DMS53 (cell line): ENCODE data around the gene HRH2.

Source experiments
- DNase-seq: peaks from one replicate; lab custom pipeline; 2025; lab: John Stamatoyannopoulos, UW

The HRH2 gene

GRCh38 chr5:175692996-175693710 is 35.3 kb downstream of the HRH2 start:
- DNase-seq = no peak

DNA sequence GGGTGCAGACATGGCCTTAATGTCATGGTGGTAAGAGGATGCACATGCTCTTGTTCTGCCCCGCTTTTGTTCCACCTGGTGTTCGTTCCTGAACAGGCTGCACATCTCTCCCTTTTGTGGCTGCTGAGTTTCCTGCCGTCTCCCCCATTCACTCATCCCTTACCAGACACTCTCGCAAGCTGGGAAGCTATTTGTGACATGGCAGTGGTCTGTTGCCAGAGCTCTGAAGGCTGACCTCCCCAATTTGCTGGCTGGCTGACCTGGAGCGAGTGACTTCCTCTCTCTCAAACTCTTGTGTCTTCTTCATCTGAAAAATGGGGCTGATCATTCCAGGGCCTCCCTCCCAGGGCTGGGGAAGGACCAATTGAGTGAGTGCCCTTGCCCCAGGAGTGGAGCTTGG is 35.9 kb downstream of the HRH2 start:
- DNase-seq = no peak

GRCh38 chr5:175694371-175695160 is 36.7 kb downstream of the HRH2 start:
- no peak for DNase-seq

DNA sequence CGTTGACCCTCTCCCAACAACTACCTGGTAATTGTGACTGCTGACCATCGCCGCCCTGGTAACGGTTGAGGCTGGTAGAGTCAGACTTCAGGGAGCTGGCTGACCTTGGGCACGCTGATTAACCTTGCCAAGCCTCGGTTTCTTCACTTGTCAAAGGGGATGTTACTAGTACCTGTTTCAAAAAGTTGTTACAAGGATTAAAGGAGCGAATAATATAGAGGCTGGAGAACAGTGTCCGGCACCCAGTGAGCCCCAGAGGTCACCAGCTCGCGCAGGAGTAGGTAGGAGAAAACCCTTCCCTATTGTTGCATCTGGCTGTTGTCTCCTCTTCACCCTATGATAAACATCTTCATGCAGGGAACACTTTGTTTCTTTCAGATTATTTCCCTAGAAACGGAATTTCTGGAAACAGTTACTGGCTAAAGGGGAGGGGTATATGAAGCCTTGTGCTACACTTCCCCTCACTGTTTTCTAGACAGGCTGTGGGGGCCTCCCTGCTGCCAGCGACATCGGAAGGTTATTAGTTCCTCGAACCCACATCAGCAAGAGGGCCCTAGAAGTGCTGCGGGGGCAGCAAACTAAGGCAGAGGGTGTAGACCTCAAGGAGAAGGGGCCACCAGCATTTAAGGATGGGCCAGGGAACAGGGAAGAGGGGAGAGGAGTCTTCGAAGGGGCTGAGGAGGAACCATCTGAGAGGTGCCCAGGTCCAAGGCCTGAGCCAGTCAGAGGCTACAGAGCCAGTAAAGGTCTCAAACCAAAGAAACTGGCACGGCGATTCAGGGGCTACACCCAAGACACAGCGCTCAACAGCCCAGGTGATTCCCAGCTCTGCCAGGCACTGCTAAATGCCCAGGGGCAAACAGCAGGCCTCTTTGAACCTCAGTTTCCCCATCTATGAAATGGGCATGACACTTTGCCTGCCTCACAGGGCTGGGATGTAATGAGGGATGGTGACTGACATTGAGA is 37.6 kb downstream of the HRH2 start:
- DNase-seq = no peak

DNA sequence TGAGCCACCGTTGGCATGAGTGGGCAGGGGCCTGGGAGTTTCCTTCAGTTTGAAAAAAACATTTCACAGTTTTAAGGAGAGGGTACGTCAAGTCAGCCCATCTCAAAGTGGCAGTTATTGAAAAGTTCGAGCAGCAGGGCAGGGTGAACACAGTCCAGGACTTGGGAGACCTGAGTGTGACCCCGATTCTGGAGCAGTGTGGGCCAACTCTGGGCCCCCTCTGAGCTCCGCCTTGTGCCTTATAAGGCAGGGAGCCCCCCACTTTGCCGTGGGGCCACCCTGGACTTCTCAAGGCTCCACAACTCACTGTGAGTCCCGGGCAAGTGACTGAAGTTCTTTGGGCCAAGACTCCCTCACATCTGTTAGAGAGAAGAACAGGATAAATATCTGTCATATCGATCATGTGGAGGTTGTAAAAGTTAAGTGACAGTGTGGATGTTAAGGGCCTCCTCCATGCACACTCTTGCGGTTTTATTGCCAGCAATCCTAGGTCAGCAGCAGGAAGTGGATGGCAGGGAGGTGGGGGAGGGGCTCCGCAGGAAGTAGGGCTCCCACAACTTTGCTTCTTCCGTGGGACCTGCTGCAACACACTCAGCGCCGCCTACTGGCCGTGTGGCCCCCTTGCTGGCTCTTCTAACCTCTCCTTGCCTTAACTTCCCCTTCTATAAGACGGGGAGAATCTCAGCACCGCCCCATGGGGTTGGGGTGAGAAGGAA is 38.4 kb downstream of the HRH2 start:
- DNase-seq = peak; percentile 90

GRCh38 chr5:175696855-175697198 is 39.0 kb downstream of the HRH2 start:
- no peak for DNase-seq

- no peak for DNase-seq
Measured at GRCh38 chr5:175697846-175698245, 40.0 kb downstream of the HRH2 start.

DNA sequence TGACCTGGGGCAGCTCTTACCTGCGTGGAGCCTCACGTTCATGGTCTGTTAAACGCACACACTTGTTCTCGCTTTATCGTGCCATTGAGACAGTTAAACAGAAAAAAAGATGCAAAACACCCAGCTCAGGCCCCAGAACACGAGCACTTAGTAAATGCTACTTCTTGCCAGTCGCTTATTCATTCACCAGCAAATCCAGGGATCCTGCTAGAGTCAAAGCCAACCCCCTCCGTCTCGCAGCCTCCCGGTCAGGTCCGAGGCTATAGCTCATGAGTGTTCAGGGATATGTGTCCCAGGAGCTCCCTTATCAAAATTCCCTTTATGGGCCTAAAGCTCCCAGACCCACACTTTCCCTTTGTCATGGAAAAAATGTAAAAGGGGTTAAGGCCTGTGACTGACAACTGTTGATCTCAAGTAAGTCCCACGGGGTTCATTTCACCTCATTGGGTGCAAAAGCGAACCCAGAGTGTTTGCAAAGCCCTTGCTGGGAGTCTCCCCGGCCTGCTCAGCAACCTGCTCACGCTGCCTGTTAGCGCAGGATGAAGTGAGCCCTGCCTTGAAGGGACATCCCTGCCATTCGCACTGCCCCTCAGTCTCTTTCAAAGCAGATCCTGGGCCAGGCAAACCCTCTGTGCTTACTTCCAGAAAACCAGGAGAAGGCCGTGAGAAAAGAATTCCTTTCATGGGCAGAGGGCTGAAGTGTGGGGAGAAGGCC is 40.7 kb downstream of the HRH2 start:
- DNase-seq = no peak

DNA sequence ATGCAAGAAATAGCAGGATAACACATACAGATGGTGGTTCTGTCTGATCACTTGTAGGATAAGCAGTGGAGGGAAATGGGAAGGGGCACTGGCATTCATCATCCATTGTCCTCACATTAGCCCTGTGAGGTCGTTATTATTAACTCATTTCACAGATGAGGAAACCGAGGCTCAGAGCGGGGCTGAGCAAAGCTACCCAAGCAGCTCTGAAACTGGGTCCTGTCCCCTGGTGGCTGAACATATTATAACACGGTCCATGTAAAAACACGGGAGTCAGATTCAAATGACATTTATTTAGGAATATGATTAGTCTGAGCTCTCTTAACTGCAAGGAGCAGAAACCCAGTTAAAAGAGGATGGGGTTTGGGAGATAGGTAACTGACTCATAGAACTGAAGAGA is 43.1 kb downstream of the HRH2 start:
- peak; percentile 32 for DNase-seq

DNA sequence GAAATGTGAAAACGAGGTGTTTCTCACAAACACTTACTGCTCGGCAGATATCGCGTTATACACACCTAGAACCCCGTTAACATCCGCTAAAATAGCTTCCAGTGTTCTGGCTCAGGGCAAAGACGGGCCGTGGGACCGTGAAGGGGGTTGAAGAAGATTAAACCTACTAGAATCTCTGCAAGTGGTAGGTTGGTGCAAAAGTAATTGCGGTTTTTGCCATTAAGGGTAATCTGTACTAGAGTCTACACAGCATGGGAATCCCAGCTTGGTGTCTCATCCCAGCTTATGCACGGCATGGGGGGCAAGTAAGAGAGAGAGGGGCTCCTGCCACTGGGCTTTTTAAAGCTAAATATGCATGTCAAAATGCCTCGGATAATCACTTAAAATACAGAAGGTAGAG is 43.9 kb downstream of the HRH2 start:
- no peak for DNase-seq

- peak; percentile 88 for DNase-seq
Measured at GRCh38 chr5:175706499-175706898, 48.6 kb downstream of the HRH2 start.

DNA sequence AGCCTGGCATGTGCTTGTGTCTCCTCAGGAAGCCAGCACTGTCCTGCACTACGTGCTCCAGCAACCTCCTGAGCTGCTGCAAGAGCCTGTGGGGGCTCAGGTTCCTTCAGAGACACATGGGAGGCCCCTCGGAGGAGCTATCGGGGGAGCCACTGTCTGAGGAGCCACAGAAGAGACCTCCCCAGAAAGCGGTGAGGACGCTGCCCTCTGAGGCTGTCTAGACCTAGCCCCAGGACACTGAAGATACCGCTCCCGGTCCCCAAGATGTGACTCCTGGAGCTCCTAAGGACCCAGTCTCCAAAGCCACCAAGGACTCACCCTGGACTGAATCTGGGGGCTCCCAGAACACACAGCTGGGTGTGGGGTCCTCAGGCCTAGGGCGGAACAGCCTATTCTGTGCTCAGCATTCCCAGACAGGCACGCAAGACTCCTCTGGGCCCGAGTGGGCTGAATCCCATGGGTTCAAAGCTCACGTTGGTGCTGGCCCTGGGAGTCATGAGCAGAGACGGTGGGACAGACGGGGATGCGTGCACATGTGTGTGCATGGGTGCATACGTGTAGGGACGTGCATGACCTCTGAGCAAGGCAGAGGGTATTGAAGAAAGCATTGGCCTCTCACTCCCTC is 50.0 kb downstream of the HRH2 start:
- DNase-seq = no peak

GRCh38 chr5:175709276-175709781 is 51.5 kb downstream of the HRH2 start:
- no peak for DNase-seq

- no peak for DNase-seq
Measured at GRCh38 chr5:175710326-175710725, 52.5 kb downstream of the HRH2 start.

- no peak for DNase-seq
Measured at GRCh38 chr5:175711031-175711430, 53.2 kb downstream of the HRH2 start.

DNA sequence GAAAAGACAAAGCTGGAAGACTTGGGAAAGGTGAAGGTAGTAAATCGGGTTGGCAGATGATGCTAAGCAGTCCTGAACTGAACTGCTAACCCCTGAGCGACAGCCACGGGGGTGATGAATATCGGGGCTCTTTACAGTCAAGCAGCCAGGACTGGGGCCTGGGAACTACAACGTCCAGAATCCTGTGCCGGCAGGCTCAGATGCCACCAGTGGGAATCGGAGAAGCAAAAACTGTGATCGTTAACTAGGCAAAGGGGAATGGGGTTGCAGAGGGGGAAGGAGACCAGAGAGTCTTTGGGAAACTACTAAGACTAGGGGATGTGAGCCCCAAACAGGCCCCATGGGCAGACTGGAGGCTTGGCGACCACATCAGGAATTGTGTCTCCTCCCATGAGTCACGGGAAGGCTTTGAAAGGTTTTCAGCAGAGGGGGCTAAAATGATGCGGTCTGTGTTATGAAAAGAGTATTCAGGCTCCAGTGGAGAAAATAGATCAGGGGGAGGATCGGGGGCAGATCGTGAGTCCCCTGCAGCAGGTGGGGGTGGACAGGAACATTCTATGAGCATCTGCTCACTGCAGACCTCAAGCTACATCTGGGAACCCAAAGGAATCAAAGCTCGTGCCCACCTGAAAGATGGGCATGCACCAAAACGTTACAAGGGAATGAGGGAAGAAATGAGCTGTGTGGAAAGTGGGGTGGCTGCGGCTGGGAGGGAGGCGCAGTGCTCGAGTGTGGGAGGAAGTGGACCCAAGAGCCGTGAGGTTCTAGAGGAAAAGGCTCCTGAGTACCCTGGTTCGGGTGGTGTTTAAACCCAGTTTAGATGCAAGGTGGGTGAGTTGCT is 53.8 kb downstream of the HRH2 start:
- no peak for DNase-seq

DNA sequence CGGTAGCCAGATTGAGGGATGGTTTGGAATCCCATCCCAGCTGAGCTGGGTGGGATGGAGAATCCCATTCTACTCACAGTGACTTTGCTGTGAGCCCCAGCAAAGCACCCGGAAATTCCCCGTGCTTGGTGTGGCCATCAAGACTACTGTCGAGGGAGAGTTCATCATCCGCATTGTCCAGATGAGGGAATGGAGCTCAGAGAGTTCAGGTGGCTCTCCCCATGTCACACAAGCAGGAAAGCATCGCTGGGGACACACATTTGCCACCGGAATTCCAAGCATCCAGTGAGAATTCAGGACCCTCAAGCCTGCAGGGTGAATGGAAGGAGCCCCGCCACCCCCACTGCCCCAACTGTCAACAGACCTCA is 54.4 kb downstream of the HRH2 start:
- no peak for DNase-seq

- DNase-seq = no peak
Measured at GRCh38 chr5:175712681-175713085, 54.8 kb downstream of the HRH2 start.

DNA sequence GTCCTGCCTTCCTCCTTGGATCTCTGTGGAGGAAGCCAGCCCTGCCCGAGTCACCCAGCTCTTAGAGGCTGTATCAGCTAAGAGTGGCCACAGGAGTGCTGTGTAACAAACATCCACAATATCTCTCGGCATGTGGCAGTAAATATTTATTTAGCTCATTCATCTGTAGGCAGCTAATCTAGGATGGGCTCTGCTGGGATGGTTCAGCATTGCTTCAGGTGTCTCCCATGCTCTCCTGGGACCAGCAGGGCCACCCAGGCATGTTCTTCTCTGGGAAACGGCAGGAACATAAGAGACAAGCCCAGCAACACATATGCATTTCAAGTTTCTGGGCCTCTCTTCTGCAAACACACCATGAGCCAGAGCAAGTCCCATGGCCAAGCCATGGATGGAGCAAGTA is 56.1 kb downstream of the HRH2 start:
- no peak for DNase-seq
